ENCODE data around the gene AUH. TPM values are rescaled to one million over a fixed set of nuclear protein-coding genes. Genes with fewer than 3 reads are reported as not detected.

Gene AUH
- total RNA-seq, 1 donor from 2014 or later, result 30.6 TPM

- intact Hi-C loops (cut with micrococcal nuclease), result loop anchor here (2.0 kb wide), 1 partner anchor 17 kb away; no protein-coding TSS in a partner anchor
Measured at GRCh38 chr9:91341749-91342148, 20.0 kb downstream of the AUH start.

- intact Hi-C loops (cut with micrococcal nuclease), result no loop called here
Measured at GRCh38 chr9:91341258-91341746, 20.4 kb downstream of the AUH start.

- intact Hi-C loops (cut with micrococcal nuclease), result no loop called here
Measured at GRCh38 chr9:91340395-91340967, 21.2 kb downstream of the AUH start.

- intact Hi-C loops (cut with micrococcal nuclease), result no loop called here
Measured at GRCh38 chr9:91338681-91339080, 23.0 kb downstream of the AUH start.

- intact Hi-C loops (cut with micrococcal nuclease), result no loop called here
Measured at GRCh38 chr9:91336786-91337185, 24.9 kb downstream of the AUH start.

- intact Hi-C loops (cut with micrococcal nuclease), result no loop called here
Measured at GRCh38 chr9:91334053-91334452, 27.7 kb downstream of the AUH start.

- intact Hi-C loops (cut with micrococcal nuclease), result no loop called here
Measured at GRCh38 chr9:91333551-91333950, 28.2 kb downstream of the AUH start.

- intact Hi-C loops (cut with micrococcal nuclease), result no loop called here
Measured at GRCh38 chr9:91332546-91333231, 29.0 kb downstream of the AUH start.

GRCh38 chr9:91331849-91332248 lies 29.9 kb downstream of the AUH start:
- intact Hi-C loops (cut with micrococcal nuclease), result no loop called here

GRCh38 chr9:91328186-91328585 lies 33.5 kb downstream of the AUH start:
- intact Hi-C loops (cut with micrococcal nuclease), result no loop called here

GRCh38 chr9:91321691-91322090 lies 40.0 kb downstream of the AUH start:
- intact Hi-C loops (cut with micrococcal nuclease), result no loop called here

GRCh38 chr9:91320299-91320698 lies 41.4 kb downstream of the AUH start:
- intact Hi-C loops (cut with micrococcal nuclease), result no loop called here

- intact Hi-C loops (cut with micrococcal nuclease), result no loop called here
Measured at GRCh38 chr9:91316093-91316492, 45.6 kb downstream of the AUH start.

GRCh38 chr9:91315191-91315590 lies 46.5 kb downstream of the AUH start:
- intact Hi-C loops (cut with micrococcal nuclease), result no loop called here

GRCh38 chr9:91312717-91313325 lies 48.9 kb downstream of the AUH start:
- intact Hi-C loops (cut with micrococcal nuclease), result no loop called here

GRCh38 chr9:91310037-91310436 lies 51.7 kb downstream of the AUH start:
- intact Hi-C loops (cut with micrococcal nuclease), result no loop called here

GRCh38 chr9:91308191-91308590 lies 53.5 kb downstream of the AUH start:
- intact Hi-C loops (cut with micrococcal nuclease), result no loop called here

GRCh38 chr9:91307279-91307678 lies 54.4 kb downstream of the AUH start:
- intact Hi-C loops (cut with micrococcal nuclease), result no loop called here

GRCh38 chr9:91306296-91306630 lies 55.5 kb downstream of the AUH start:
- intact Hi-C loops (cut with micrococcal nuclease), result no loop called here

- intact Hi-C loops (cut with micrococcal nuclease), result no loop called here
Measured at GRCh38 chr9:91305596-91306295, 56.0 kb downstream of the AUH start.

- intact Hi-C loops (cut with micrococcal nuclease), result no loop called here
Measured at GRCh38 chr9:91303741-91304415, 57.8 kb downstream of the AUH start.

GRCh38 chr9:91302831-91303230 lies 58.9 kb downstream of the AUH start:
- intact Hi-C loops (cut with micrococcal nuclease), result no loop called here

Measured in T-helper 2 cell treated with Interferon-gamma antibody and Interleukin-4, amounts not matched to agents 100 ng/mL and 5 ng/mL, for 36 hours (primary cell).